Fibroblast of skin of right quadriceps (primary cell): ENCODE results near the gene OR1L1.

ENCODE experiments used
- DNase-seq: peaks from one replicate; pipeline ENCODE4 v3.0.0-alpha.2; 2013

Gene OR1L1

GRCh38 chr9:122661416-122661815 is at the start of gene OR1L1:
OR1L1 (plus strand) TSS chr9:122661716; CDS start chr9:122661716, 0 bp downstream.
- DNase-seq = no peak

GRCh38 chr9:122614362-122614761 is 47.2 kb upstream of the OR1L1 start, which contains the start of gene OR1Q1:
OR1Q1 (plus strand) TSS chr9:122614738; CDS start chr9:122614738, 0 bp downstream.
- DNase-seq = no peak

GRCh38 chr9:122619996-122620395 is 41.5 kb upstream of the OR1L1 start:
- DNase-seq = no peak

- no peak for DNase-seq
Observed at GRCh38 chr9:122642226-122642625, 19.3 kb upstream of the OR1L1 start.

- DNase-seq = no peak
Observed at GRCh38 chr9:122656378-122656777, 5.1 kb upstream of the OR1L1 start.

GRCh38 chr9:122657527-122657926 is 4.0 kb upstream of the OR1L1 start, which contains the start of gene OR1B1:
OR1B1 (minus strand) TSS chr9:122657627.
- DNase-seq = no peak

GRCh38 chr9:122672481-122672880 is 11.0 kb downstream of the OR1L1 start:
- DNase-seq = no peak

GRCh38 chr9:122684851-122685250 is 23.3 kb downstream of the OR1L1 start:
- DNase-seq = no peak

- DNase-seq = no peak
Observed at GRCh38 chr9:122695696-122696095, 34.2 kb downstream of the OR1L1 start.
